Right kidney (tissue), 1 donor: ENCODE data around the gene SLC26A1.

Experiments
- DNase-seq: peaks from one replicate; pipeline ENCODE4 v3.0.0-alpha.2; 2016

Gene SLC26A1

GRCh38 chr4:998096-998691 lies 5.0 kb upstream of the SLC26A1 start:
- DNase-seq: no peak

- DNase-seq: no peak
Observed at GRCh38 chr4:997375-998071, 4.3 kb upstream of the SLC26A1 start.

- DNase-seq: no peak
Observed at GRCh38 chr4:996997-997374, 3.8 kb upstream of the SLC26A1 start.

GRCh38 chr4:996030-996996 lies 3.1 kb upstream of the SLC26A1 start:
- DNase-seq: no peak

DNA sequence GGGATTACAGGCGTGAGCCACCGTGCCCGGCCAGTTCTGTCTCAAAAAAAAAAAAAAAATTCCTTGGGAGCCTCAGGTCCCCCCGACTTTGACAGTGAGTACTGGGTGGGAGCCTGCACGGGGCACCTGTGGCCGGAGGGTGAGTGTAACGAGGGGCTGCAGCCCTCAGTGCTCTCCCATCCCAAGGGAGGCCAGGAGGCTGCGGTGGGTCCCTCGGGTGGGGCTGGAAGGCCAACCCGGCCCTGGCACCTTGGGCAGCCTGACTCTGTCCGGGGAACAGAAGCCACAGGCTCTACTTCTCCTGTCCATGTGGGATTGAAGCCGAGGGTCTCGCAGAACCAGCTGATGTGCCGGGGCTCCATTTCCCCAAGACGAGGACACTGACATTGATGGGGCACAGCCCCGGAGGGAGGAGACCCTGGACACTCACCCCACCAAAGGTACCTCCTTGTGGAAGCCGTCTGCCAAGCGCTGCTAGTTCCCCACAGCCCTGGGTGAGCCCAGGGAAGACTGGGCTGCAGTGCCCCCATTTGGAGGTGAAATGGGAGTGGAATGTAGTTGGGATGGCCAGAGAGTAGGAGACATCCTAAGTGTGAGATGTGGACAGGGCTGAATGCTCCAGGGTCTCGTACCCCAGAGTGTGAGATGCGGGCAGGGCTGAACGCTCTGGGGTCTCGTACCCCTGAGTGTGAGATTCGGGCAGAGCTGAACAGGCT lies 2.3 kb upstream of the SLC26A1 start:
- no peak for DNase-seq

DNA sequence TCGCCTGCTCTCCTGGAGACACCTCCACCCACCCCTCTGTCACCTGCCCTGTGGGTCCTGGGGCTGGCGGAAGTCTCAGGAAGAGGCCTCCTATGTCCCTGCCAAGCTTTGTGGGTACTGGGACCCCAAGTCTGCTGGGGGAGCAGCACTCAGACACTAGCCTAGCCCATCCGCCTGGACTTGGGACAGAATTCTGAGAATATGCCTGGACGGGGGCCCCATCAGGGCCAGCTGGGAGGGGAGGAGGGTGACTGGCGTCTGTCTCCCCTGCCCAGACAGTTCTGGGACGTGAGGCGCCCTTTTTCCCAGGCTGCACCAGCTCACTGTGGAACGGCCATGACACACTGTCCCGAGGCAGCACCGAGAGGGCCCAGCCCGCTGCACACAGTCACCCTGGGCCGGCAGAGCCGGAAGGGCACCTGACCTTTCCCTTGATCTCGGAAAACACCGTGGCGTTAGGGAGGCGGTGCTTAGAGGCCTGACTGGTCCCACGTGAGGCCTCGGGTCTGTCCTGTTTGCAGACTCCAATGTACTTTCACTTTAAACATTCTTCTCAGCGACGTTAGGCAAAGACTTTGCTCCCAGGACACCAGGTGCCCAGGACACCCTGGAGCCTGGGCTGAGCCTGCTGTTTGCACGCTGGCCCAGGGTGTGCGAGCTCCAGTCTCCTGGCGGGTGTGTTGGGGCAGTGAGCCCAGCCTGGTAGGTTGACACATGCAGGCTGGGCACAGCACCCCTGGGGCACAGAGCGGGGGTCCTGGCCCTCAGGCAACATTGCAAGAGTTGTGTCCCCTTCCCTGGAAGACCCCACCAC lies 700 bp downstream of the SLC26A1 start:
- DNase-seq: peak; percentile 56

GRCh38 chr4:991451-992296 lies 1.5 kb downstream of the SLC26A1 start:
- DNase-seq: no peak

DNA sequence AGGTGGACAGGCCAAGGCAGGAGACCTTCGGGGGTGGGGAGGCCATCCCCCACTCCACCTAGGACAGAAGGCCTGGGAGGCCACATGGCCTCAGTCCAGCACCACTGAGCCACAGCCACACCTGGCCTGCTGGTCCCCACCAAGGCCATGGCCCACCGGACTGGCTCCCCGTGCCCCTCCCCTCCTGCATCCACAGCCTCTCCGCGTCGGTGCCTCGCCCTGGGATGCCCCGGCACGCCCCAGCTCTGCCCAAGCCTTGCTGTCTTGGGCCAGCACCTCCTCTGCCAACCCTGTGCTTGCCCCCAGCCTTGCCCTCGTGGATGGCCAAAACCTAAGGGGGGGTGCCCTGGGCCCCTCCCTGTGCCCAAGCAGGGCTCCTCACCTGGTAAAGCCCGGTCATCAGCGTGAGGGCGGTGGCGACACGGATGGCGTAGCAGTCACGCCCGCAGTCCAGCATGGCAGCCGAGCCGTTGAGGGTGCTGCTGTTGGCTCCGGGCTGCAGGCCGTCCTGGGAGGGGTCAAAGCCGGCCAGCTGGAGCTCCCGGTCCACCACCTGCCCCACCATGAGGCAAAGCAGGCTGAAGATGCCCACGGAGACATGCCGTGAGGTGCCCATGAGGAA lies 2.3 kb downstream of the SLC26A1 start:
- no peak for DNase-seq

GRCh38 chr4:989722-990471 lies 3.3 kb downstream of the SLC26A1 start:
- DNase-seq: no peak

DNA sequence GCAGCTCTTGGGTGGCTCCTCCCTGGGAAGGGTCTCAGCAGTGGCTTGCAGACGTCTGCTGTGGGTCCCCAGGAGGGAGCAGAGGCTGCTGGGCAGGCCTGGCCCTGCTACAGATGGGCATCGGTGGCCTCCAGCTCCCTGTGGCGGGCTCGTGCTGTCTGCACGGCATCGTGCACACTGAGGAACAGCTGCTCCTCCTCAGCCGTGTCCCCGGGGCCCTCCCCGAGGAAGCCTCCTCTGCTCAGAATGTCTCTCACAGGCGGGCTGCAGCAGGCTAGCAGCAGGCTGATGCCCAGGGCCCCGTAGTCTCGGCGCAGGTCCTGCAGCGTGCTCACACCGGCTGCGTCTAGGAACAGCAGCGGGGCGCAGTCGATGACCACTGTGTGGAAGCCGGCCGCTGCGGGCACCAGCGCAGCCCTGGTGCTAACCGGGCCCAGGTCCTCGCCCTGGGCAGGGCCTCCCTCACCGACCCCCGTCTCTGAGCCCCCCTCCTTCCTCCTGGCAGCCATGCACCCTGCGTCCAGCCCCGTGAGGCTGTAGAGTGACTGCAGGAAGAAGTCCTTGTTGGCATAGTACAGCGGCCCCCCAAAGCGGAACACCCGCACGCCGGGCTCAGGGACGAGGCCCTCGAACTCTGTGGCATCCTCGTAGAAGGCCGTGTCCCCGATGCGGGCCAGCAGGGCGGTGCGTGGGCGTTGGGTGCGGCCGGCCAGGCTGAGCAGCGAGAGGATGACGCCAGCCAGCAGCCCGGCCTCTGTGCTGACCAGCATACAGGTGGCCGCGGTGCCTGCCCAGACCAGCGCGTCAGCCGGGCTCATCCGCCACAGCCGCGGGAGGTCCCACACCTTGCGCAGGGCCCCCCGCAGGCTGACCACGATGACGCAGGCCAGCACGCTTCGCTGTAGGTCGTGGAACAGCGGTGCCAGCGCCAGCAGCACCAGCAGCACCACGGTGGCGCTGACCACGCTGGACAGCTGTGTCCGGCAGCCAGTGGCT lies 4.2 kb downstream of the SLC26A1 start:
- no peak for DNase-seq

DNA sequence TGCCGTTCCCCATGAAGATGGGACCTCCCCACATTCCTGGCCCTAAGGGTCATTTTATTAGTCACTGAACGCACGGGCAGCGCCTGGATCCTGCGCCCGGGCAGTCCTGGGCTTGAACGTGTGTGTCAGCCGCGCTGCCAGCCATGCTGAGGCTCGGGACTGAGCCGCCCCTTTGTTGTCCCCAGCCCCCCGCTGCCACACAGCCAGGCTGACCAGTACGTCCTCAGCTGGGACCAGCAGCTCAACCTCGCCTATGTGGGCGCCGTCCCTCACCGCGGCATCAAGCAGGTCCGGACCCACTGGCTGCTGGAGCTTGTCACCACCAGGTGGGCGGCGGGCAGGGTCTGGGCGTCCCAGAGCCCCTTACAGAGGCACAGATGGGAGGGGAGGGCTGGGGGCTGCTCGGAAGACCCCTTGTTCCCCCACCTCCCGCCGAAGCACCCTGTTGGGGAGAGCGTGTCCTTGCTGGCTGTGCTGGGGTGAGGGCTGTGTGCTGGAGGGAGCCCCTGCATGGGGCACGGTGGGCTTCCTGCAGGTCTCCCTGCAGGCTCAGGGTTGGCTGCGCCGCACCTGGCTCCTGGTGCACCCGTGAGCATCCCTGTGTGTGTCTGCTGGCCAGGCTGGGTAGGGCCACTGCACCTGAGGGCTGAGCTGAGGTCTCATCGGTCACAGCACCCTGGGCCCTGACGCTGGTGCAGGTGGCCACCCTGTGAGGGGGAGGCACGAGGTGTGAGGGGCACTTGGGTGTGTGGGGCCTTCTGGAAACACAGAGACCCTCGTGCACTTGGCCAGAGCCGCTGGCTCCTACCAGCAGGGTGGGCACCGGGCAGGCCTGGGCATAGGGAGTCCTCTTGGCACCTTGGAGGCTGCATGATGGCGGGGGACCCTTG lies 5.3 kb downstream of the SLC26A1 start:
- DNase-seq: no peak

- peak; percentile 79 for DNase-seq
Observed at GRCh38 chr4:986879-987623, 6.2 kb downstream of the SLC26A1 start, which contains the start of gene IDUA. TSS of gene IDUA (plus strand) at chr4:987044. CDS start at chr4:987085, 41 bp downstream.

GRCh38 chr4:986428-986878 lies 6.8 kb downstream of the SLC26A1 start:
- DNase-seq: peak; percentile 64

DNA sequence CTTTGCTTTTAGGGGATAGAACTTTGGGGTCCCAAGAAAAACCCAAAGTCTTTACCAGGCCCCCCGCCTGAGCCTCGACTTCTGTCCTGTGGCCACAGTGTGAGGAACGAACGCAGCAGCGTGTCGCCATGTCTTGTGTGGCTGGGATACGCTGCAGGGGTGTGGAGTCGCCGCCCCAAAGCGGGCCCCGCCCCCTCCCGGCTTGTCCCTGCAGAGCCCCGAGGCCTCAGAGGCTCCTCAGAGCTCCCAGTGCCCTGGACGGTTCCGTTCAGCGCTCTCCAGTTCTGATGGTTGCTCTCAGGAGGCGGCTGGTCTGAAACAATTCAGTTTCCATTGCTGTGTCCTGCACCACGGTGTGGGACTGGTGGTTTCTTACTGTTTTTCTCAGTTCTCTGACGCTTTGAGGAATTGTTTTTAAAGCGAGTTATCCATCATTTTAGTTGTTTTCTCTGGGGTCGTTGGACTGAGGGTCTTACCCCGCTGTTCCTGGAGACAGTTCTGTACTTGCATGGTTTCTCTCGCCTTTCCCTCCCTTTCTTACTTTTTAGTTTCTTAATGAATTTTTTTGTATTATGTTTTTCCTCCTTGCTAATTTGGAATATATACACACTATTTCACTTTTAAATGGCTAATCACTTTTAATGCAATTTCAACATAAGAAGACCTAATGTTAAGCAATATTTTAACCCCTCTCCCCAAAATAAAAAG lies 7.9 kb downstream of the SLC26A1 start:
- no peak for DNase-seq

- DNase-seq: no peak
Observed at GRCh38 chr4:984336-985054, 8.7 kb downstream of the SLC26A1 start.
